Lower lobe of right lung (tissue), 2 donors: ENCODE results near the gene BHLHE40. TPM values are rescaled to one million over a fixed set of nuclear protein-coding genes. Genes with fewer than 3 reads are reported as not detected.

ENCODE experiments used
- ATAC-seq, 2 donors: fragments of 200-7000 bp; cut with Tn5 transposase; one replicate each; pipeline ENCODE4 v1.9.1; 2020 to 2022; ENCODE audit warnings: mild to moderate bottlenecking in 2 of 2, moderate library complexity in 2 of 2
- DNase-seq: peaks from one replicate; pipeline ENCODE4 v3.0.0-alpha.2; 2020
- H3K27ac ChIP-seq: fragments of 200-600 bp; one replicate; pipeline ENCODE4 v1.8.0; 2022
- H3K27me3 ChIP-seq: fragments of 200-600 bp; one replicate; pipeline ENCODE4 v1.8.0; 2022; ENCODE audit warnings: low read depth
- H3K36me3 ChIP-seq: fragments of 200-600 bp; one replicate; pipeline ENCODE4 v1.8.0; 2022; ENCODE audit warnings: mild to moderate bottlenecking
- H3K4me1 ChIP-seq: fragments of 200-600 bp; one replicate; pipeline ENCODE4 v1.8.0; 2022
- H3K4me3 ChIP-seq: fragments of 200-600 bp; one replicate; pipeline ENCODE4 v1.8.0; 2022; ENCODE audit warnings: mild to moderate bottlenecking
- H3K9me3 ChIP-seq: fragments of 200-600 bp; one replicate; pipeline ENCODE4 v1.8.0; 2022
- intact Hi-C: fragments of 100-400 bp; cut with DNase I; formaldehyde crosslinking; loops from one replicate; pipeline ENCODE4 v1.11.0; 2022
- total RNA-seq: library from RNA; stranded (reverse); fragmentation: NEBNext Ultra II Directional; extraction: Animal tissue kit (Norgen Biotek cat#: 25700); gene quantifications from one replicate; pipeline ENCODE4 v1.2.1, GENCODE V29; 2021
- TF ChIP-seq, protein P1 (sequence below): fragments of 200-600 bp; IDR thresholded peaks from one replicate; pipeline ENCODE4 v1.8.0; 2022; ENCODE audit warnings: antibody characterized with exemption, mild to moderate bottlenecking
- donor health status: DM: no; HTN: yes; CAD: no; lungs with severe emphysema.

BHLHE40 gene
- total RNA-seq, 1 donor from 2014 or later, result 84.8 TPM

GRCh38 chr3:4996223-4996765, 17.1 kb downstream of the BHLHE40 start:
- Histone ChIP-seq H3K27me3 (no peaks in the 10 kb centered on the region), H3K4me3 (no peak overlapping the region), H3K27ac (no peak overlapping the region), H3K9me3 (no peaks in the 10 kb centered on the region), H3K36me3 (no peaks in the 10 kb centered on the region), H3K4me1 (no peaks in the 10 kb centered on the region)
- no peak for DNase-seq
- ATAC-seq, result no peak
- TF ChIP-seq, protein P1, sequence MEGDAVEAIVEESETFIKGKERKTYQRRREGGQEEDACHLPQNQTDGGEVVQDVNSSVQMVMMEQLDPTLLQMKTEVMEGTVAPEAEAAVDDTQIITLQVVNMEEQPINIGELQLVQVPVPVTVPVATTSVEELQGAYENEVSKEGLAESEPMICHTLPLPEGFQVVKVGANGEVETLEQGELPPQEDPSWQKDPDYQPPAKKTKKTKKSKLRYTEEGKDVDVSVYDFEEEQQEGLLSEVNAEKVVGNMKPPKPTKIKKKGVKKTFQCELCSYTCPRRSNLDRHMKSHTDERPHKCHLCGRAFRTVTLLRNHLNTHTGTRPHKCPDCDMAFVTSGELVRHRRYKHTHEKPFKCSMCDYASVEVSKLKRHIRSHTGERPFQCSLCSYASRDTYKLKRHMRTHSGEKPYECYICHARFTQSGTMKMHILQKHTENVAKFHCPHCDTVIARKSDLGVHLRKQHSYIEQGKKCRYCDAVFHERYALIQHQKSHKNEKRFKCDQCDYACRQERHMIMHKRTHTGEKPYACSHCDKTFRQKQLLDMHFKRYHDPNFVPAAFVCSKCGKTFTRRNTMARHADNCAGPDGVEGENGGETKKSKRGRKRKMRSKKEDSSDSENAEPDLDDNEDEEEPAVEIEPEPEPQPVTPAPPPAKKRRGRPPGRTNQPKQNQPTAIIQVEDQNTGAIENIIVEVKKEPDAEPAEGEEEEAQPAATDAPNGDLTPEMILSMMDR, result no peak
- intact Hi-C loops, result no loop called here

GRCh38 chr3:4996771-4997291, 17.6 kb downstream of the BHLHE40 start:
- ATAC-seq (no peak), DNase-seq (no peak)
- intact Hi-C loops, result no loop called here
- Histone ChIP-seq H3K27ac (no peak overlapping the region), H3K9me3 (no peaks in the 10 kb centered on the region), H3K4me1 (no peaks in the 10 kb centered on the region), H3K27me3 (no peaks in the 10 kb centered on the region), H3K36me3 (no peaks in the 10 kb centered on the region), H3K4me3 (no peak overlapping the region)
- TF ChIP-seq, protein P1, result no peak

DNA sequence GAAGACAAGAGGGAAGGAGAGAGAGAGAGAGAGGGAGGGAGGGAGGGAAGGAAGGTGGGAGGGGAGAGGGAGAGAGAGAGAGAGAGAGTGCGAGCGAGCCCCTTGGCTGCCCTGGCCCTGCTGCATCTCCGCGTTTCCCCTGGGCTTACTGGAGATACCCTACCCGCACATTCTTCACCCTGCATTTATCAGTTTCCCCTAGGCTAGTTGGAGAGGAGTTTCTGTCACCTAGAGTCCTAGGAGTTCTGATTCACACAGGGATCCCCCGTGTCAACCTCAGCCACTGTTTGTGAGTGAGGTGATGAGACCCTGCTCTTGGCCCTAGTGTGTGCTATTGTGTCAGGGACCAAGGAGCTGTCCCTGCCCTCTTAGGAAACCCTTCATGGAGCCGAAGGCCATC, 18.7 kb downstream of the BHLHE40 start:
- ATAC-seq (no peak), DNase-seq (no peak)
- Histone ChIP-seq H3K9me3 (no peaks in the 10 kb centered on the region), H3K4me3 (no peak overlapping the region), H3K27ac (no peak overlapping the region), H3K36me3 (no peaks in the 10 kb centered on the region), H3K4me1 (no peaks in the 10 kb centered on the region), H3K27me3 (no peaks in the 10 kb centered on the region)
- intact Hi-C loops, result no loop called here
- TF ChIP-seq, protein P1, result no peak

DNA sequence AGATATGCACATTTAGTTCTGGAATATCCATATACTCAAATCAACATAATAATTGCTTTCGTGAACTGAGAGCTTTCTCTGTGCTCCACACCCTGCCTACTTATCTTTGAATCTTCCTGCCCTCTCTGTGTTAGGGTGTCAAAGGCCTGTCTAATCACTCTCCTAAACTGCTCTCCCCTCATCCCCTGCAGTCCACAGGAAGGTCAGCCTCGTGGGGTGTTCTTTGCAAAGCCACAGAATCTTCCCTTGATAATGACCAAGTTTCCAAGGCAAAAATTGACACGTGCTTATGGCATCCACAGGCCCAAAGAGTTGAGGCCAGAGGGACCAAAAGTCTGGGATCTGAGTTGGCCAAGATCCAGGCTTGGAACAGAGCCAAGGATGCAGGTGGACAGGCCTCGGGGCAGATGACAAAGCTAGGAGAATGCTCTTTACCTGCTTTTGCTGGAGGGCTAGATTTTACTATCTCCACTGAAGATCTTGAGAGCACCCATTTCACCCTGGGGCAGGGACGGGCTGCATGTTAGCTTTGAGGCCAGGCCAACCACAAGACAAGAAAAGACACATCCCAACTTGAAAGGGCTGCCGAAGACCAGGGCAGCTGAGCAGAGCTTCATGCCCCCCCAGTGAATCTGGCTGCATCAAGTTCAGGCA, 20.4 kb downstream of the BHLHE40 start:
- Histone ChIP-seq H3K27ac (no peak overlapping the region), H3K36me3 (no peaks in the 10 kb centered on the region), H3K27me3 (no peaks in the 10 kb centered on the region), H3K4me1 (no peaks in the 10 kb centered on the region), H3K4me3 (no peak overlapping the region), H3K9me3 (no peaks in the 10 kb centered on the region)
- DNase-seq (no peak), ATAC-seq (no peak)
- intact Hi-C loops, result no loop called here
- TF ChIP-seq, protein P1, result no peak

DNA sequence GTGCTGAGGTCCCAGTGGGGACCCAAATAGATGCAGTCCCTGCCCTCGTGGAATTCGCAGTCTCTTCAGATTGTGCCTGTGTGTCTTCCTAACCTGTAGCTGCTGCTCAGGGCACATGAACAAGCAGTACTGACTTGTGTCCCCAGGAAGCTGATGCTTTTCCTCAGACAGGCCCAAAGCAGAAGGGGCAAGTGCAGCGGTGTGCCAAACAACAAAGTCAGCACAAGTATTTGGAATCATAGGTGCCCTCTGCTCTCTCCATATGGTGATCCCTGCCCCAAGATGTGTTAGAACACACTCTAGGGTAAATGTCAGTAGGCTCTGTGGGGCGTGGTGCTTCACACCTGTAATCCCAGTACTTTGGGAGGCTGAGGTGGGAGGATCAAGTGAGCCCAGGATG, 21.9 kb downstream of the BHLHE40 start:
- Histone ChIP-seq H3K27ac (no peak overlapping the region), H3K36me3 (no peaks in the 10 kb centered on the region), H3K9me3 (no peaks in the 10 kb centered on the region), H3K4me1 (no peaks in the 10 kb centered on the region), H3K27me3 (no peaks in the 10 kb centered on the region), H3K4me3 (no peak overlapping the region)
- no peak for ATAC-seq
- TF ChIP-seq, protein P1, result no peak
- intact Hi-C loops, result no loop called here
- no peak for DNase-seq
